ENCODE measurements around the gene ZNF275.

GRCh38 chrX:153333266-153333665 is 687 bp upstream of the ZNF275 start:
- no peak for TF ChIP-seq POLR2A (IDR thresholded peaks at IDR 0.05; ENCODE audit: low read depth, low read length)
- no peak for TF ChIP-seq CTCF (conservative IDR thresholded peaks at IDR 0.05; ENCODE audit: low read depth, low read length)
- no peak for TF ChIP-seq RCOR1 (IDR thresholded peaks at IDR 0.05; ENCODE audit: insufficient replicate concordance, low read length)
- no peak for TF ChIP-seq RAD21 (IDR thresholded peaks at IDR 0.05; ENCODE audit: low read length)
- TF ChIP-seq SMC3 (IDR thresholded peaks at IDR 0.05; ENCODE audit: low read depth, low read length) = no peak
- TF ChIP-seq RFX5 (IDR thresholded peaks at IDR 0.05; ENCODE audit: low read depth, low read length) = no peak
- no peak for TF ChIP-seq MAZ (IDR thresholded peaks at IDR 0.05; ENCODE audit: borderline replicate concordance, low read depth, low read length)
